Common myeloid progenitor, CD34-positive (primary cell): ENCODE data around the gene MC3R.

ENCODE experiments used
- CTCF ChIA-PET: fragments of 350-600 bp; sonication (Branson Sonifier 250); formaldehyde crosslinking; loops from one replicate; lab custom pipeline; 2021; ENCODE audit warnings: antibody characterized with exemption; lab: Charles Lee
- POLR2A ChIA-PET: fragments of 350-600 bp; sonication (Branson Sonifier 250); formaldehyde crosslinking; loops from one replicate; lab custom pipeline; 2021; ENCODE audit warnings: antibody characterized with exemption; lab: Charles Lee
- DNase-seq, 3 donors: peaks; one replicate each; pipeline versions ENCODE4 v3.0.0 to v3.0.0-alpha.2; 2013
- H3K27ac ChIP-seq, 2 experiments: 1 replicate in 1 of 2; 2 replicates in 1 of 2; pipeline ENCODE4 v1.7.0; 2013; ENCODE audit warnings: inconsistent platforms in 2 of 2, low read length in 2 of 2, mild to moderate bottlenecking in 2 of 2, low read depth in 1 of 2, moderate library complexity in 1 of 2; ENCODE audit not compliant: severe bottlenecking in 2 of 2, insufficient read depth in 1 of 2, poor library complexity in 1 of 2
- H3K27me3 ChIP-seq, 5 experiments: replicated peaks in 2 of 5; 1 replicate in 3 of 5; 2 replicates in 2 of 5; pipeline versions ENCODE4 v1.6.1 to v1.7.0; 2013; ENCODE audit warnings: low read length in 4 of 5, mild to moderate bottlenecking in 2 of 5, moderate library complexity in 2 of 5, inconsistent platforms in 1 of 5; ENCODE audit not compliant: insufficient read depth in 5 of 5, control insufficient read depth in 4 of 5
- H3K36me3 ChIP-seq, 4 experiments: 1 replicate in 2 of 4; 2 replicates in 2 of 4; pipeline versions ENCODE4 v1.6.1 to v1.7.0; 2013; ENCODE audit warnings: low read length in 3 of 4, control low read depth in 1 of 4, mild to moderate bottlenecking in 1 of 4; ENCODE audit not compliant: control insufficient read depth in 4 of 4, insufficient read depth in 4 of 4
- H3K4me1 ChIP-seq, 4 experiments: 1 replicate in 3 of 4; 2 replicates in 1 of 4; pipeline versions ENCODE4 v1.6.1 to v1.7.1; 2013; ENCODE audit warnings: low read length in 3 of 4, mild to moderate bottlenecking in 3 of 4, control low read depth in 1 of 4, inconsistent platforms in 1 of 4, moderate library complexity in 1 of 4; ENCODE audit not compliant: control insufficient read depth in 4 of 4, insufficient read depth in 4 of 4; ENCODE audit errors: control extremely low read depth in 1 of 4
- H3K4me3 ChIP-seq, 7 experiments: 1 replicate in 4 of 7; 2 replicates in 3 of 7; pipeline versions ENCODE4 v1.5.1 to v1.7.0; 2013; ENCODE audit warnings: mild to moderate bottlenecking in 7 of 7, low read length in 6 of 7, moderate library complexity in 6 of 7, inconsistent platforms in 2 of 7, low read depth in 2 of 7, control low read depth in 1 of 7; ENCODE audit not compliant: insufficient read depth in 4 of 7, control insufficient read depth in 1 of 7; ENCODE audit errors: extremely low read depth in 1 of 7
- H3K9me3 ChIP-seq, 5 experiments: 1 replicate in 4 of 5; 2 replicates in 1 of 5; pipeline versions ENCODE4 v1.6.1 to v1.7.1; 2013; ENCODE audit warnings: low read length in 4 of 5, mild to moderate bottlenecking in 2 of 5, inconsistent platforms in 1 of 5, low read depth in 1 of 5, moderate library complexity in 1 of 5; ENCODE audit not compliant: control insufficient read depth in 4 of 5, insufficient read depth in 2 of 5; ENCODE audit errors: control extremely low read depth in 1 of 5
- WGBS: methylation state at CpG from one replicate; pipeline ENCODE4 v1.1.5; 2013; ENCODE audit not compliant: insufficient coverage; 5-methylcytosine and 5-hydroxymethylcytosine counted together

The MC3R gene

DNA sequence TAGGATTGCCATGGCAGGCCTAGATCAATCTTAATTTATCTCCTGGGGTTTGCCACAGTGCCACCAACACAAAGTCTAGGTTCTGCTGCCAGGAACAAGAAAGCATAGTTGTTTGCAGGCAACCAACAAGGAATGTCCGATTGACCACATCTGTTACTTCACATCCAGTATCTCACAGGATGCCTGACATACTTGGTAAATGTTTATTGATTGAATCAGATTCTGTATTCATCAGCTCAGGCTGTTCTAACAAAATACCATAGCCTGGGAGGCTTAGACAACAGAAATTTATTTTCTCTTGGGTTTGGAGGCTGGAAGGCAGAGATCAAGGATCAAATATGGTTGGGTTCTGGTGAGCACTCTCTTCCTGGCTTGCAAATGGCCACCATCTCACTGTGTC lies 26.3 kb upstream of the MC3R start:
- DNase-seq: no peak
- CTCF ChIA-PET: no interaction called here
- WGBS: no CpG with 5 or more reads among the region's 1 CpG

DNA sequence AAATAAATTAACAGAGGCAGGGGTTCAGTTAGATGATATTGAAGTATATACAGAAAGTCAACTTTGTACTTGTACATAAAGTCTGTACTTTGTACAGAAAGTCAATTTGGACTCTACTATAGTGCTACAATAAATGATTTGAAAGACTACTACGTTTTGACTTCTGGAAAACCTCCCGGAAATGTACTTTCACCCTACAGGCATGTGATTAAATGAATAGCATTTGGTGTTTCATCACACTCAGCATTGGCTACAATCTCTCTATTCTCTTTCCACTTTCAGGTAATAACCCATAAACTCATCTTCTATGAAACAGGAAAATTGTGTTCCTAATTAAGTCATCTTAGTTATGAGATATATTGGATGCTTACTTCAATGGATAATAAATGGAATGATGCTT lies 25.6 kb upstream of the MC3R start:
- Histone ChIP-seq H3K9me3 (peaks cover 0 to 21% (median 0%) of the 10 kb centered on the region in 5 experiments), H3K4me1 (no peaks in the 10 kb centered on the region), H3K36me3 (no peaks in the 10 kb centered on the region), H3K4me3 (no peak overlapping the region), H3K27ac (no peak overlapping the region), H3K27me3 (no peaks in the 10 kb centered on the region)
- ChIA-PET POLR2A (no interaction called here), CTCF (no interaction called here)
- WGBS: no CpG with 5 or more reads among the region's 2 CpGs
- DNase-seq: no peak

More for the DNA sequence above, 26.3 kb upstream of the MC3R start:
- H3K36me3 ChIP-seq: no peaks in the 10 kb centered on the region
- no peak overlapping the region for H3K4me3 ChIP-seq
- H3K9me3 ChIP-seq: peaks cover 0 to 21% (median 0%) of the 10 kb centered on the region in 5 experiments
- H3K27me3 ChIP-seq: no peaks in the 10 kb centered on the region
- no peaks in the 10 kb centered on the region for H3K4me1 ChIP-seq
- no peak overlapping the region for H3K27ac ChIP-seq
- POLR2A ChIA-PET: no interaction called here

DNA sequence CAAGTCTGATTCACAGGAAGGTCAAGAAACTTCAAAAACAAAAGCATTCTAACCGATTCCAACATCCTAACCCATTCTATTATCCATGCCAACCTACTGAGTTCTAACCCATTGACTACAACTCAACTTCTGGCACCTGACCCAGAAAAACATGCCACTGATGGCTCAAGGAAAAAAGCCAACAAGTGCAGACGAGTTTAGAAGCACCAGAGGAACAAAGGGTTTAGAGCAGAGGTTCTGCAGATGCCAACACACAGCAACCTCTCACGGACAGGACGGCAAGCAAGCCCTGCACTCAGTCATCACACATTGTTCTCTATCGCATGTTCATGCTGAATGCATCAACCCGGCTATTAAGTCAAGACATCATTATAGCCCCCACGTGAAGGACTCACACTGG lies 25.2 kb upstream of the MC3R start:
- WGBS: 84% methylated on average over 7 of the region's 7 CpGs
- Histone ChIP-seq H3K36me3 (no peaks in the 10 kb centered on the region), H3K4me1 (no peaks in the 10 kb centered on the region)

DNA sequence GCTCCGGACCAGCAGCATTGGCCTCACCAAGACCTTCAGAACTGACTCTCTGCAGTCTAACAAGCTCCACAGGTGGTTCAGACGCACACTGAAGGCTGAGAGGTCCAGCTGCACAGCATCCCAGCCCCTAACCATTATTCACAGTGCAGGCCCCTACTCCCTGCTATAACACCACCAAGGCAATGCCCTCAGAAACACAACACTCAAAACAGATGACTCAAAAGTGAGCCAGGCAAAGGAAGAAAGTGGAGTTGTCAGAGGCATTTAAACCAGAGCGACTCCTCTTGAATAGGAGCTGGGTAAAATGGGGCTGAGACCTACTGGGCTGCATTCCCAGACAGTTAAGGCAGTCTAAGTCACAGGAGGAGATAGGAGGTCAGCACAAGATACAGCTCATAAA lies 20.5 kb upstream of the MC3R start:
- no peak overlapping the region for H3K4me3 ChIP-seq
- H3K4me1 ChIP-seq: no peaks in the 10 kb centered on the region
- H3K27me3 ChIP-seq: peaks cover 0 to 2% (median 0%) of the 10 kb centered on the region in 5 experiments
- no peak overlapping the region for H3K27ac ChIP-seq
- H3K36me3 ChIP-seq: no peaks in the 10 kb centered on the region
- CTCF ChIA-PET: no interaction called here
- H3K9me3 ChIP-seq: peaks cover 0 to 6% (median 0%) of the 10 kb centered on the region in 5 experiments
- WGBS: 90% methylated on average over 3 of the region's 3 CpGs
- POLR2A ChIA-PET: no interaction called here
- no peak for DNase-seq

More for the DNA sequence above, 25.2 kb upstream of the MC3R start:
- no peak for DNase-seq
- ChIA-PET CTCF (no interaction called here), POLR2A (no interaction called here)
- Histone ChIP-seq H3K4me3 (no peak overlapping the region), H3K27me3 (no peaks in the 10 kb centered on the region), H3K27ac (no peak overlapping the region), H3K9me3 (peaks cover 0 to 21% (median 0%) of the 10 kb centered on the region in 5 experiments)

DNA sequence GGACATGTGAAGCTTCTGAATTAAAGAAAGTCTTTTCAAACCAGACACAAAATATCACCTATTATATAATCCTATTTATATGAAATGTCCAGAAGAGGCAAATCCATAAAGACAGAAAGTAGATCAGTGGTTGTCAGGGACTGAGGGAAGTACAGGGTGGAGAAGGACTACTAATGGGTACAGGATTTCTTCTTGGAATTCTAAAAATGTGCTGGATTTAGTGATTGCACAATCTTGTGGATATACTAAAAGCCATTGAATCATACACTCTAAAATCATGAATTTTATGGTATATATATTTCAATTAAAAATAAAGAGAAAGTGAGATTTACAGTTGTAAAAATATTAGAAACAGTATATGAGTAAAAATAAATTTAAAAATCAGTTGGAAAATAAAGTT lies 18.7 kb upstream of the MC3R start:
- no peak for DNase-seq
- Histone ChIP-seq H3K36me3 (no peaks in the 10 kb centered on the region), H3K27ac (no peak overlapping the region), H3K27me3 (peaks cover 0 to 2% (median 0%) of the 10 kb centered on the region in 5 experiments), H3K9me3 (peaks cover 0 to 8% (median 0%) of the 10 kb centered on the region in 5 experiments), H3K4me3 (no peak overlapping the region), H3K4me1 (no peaks in the 10 kb centered on the region)
- ChIA-PET CTCF (no interaction called here), POLR2A (no interaction called here)

DNA sequence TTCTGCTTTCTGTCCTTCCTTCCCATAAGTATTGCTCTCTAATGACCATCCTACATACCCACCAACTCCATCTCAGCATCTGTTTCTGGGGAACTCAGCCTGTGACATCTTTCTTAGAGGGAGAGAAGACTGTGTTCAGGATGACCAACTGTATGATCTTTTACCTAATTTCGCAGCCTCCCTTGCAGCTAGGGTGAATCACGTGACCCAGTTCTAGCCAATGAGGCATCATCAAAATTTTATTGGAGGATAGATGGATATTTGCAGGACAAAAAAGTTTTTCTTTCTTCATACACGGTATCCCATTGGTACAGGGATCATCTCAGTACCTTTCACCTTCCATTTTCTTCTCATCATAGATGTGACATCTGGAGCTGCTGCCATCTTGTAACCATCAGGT lies 14.4 kb upstream of the MC3R start:
- WGBS: 83% methylated on average over 2 of the region's 3 CpGs

DNA sequence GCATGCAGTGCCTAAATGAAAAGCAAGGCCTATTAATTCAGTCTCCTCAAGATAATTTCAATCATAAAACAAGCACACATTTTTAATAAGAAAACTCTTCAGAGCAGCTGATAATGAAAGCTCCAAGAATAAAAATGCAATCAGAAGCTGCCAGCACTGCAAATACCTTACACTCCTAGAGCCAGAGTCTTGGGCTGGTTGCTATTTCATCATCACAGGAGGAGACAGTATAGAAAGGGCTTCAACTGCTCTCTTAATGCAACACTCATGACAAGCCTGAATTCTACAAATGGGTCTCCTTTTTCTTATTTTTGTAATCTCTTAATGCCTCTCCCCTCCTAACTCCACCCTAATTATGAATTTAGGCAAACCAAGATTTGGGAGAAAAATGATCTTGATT lies 11.2 kb upstream of the MC3R start:
- Histone ChIP-seq H3K4me3 (no peak overlapping the region), H3K36me3 (no peaks in the 10 kb centered on the region), H3K9me3 (peaks cover 0 to 11% (median 0%) of the 10 kb centered on the region in 5 experiments), H3K4me1 (no peaks in the 10 kb centered on the region), H3K27me3 (peaks cover 0 to 6% (median 0%) of the 10 kb centered on the region in 5 experiments), H3K27ac (no peak overlapping the region)
- DNase-seq: no peak
- POLR2A ChIA-PET: no interaction called here
- CTCF ChIA-PET: no interaction called here

More for the DNA sequence above, 14.4 kb upstream of the MC3R start:
- DNase-seq: no peak
- Histone ChIP-seq H3K4me1 (no peaks in the 10 kb centered on the region), H3K27ac (no peak overlapping the region), H3K9me3 (peaks cover 0 to 11% (median 0%) of the 10 kb centered on the region in 5 experiments), H3K27me3 (peaks cover 0 to 3% (median 0%) of the 10 kb centered on the region in 5 experiments), H3K4me3 (no peak overlapping the region), H3K36me3 (no peaks in the 10 kb centered on the region)
- POLR2A ChIA-PET: no interaction called here
- CTCF ChIA-PET: interaction anchor here (1.5 kb wide), 2 partner anchors 11 to 33 kb away, joined by 3 to 5 read pairs; no protein-coding TSS in a partner anchor
